GM18873 (cell line): ENCODE results near the gene IBA57.

Experiments used
- ATAC-seq: cut with Tn5 transposase; IDR thresholded peaks from one replicate; pipeline ENCODE4 v1.9.1; 2021; ENCODE audit warnings: mild to moderate bottlenecking, moderate library complexity, moderate number of reproducible peaks; ENCODE audit not compliant: unreplicated experiment, low FRiP score

IBA57 gene

GRCh38 chr1:228144193-228144992 is 21.2 kb upstream of the IBA57 start:
- no peak for ATAC-seq

DNA sequence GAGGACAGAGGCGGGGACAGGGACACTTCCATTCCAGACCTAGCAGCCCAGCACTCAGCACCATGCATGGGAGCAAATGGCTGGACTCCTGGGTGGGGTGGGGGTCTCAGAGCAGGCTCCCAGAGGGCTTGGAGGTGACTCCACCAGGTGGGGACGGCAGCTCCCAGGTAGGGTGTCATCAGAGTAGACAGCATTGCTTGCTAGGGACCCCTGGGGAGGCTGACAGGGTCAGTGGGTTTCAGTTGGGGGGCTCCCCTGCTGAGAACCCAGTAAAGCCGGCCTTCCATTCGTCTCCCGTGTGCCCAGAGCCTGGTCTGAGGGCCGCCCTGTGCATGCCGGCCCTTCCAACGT is 20.6 kb upstream of the IBA57 start:
- no peak for ATAC-seq

DNA sequence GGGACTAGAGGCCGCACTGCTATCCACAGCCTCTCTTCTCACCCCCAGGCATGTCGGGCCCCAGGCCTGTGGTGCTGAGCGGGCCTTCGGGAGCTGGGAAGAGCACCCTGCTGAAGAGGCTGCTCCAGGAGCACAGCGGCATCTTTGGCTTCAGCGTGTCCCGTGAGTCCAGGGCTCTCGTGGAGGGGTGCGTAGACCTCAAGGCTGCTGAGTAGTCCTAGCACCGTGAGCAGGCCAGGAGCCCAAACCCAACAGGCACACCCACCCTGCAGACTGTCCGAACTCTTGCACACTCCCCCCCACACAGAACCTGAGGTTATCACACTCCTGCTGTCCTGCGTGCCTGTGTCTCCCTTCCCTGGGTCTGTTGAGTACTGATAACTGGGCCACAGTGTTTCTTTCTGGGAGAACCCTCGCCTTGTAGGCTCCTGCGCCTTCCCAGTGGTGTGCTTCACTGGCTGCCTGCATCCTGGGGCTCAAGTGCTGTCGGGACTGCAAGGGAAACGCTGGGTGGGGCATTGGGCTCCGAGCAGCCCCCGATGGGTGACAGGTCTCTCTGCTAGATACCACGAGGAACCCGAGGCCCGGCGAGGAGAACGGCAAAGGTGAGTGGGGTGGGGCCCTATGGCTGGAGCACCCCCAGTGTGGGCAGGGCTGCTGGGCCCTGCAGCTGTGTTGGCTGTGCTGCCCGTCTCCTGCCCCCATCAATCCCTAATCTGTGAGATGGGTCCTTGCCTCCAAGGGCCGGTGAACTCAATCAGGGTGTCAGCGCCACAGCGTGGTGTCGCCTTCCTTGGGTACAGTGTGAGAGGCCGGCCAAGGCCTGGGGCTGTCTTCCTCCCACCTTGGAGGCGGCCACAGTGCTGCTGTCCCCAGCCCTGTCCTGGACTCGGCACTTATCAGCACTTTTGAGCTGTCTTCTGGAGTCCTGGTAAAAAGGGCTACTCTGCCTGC is 19.9 kb upstream of the IBA57 start:
- ATAC-seq, result no peak

DNA sequence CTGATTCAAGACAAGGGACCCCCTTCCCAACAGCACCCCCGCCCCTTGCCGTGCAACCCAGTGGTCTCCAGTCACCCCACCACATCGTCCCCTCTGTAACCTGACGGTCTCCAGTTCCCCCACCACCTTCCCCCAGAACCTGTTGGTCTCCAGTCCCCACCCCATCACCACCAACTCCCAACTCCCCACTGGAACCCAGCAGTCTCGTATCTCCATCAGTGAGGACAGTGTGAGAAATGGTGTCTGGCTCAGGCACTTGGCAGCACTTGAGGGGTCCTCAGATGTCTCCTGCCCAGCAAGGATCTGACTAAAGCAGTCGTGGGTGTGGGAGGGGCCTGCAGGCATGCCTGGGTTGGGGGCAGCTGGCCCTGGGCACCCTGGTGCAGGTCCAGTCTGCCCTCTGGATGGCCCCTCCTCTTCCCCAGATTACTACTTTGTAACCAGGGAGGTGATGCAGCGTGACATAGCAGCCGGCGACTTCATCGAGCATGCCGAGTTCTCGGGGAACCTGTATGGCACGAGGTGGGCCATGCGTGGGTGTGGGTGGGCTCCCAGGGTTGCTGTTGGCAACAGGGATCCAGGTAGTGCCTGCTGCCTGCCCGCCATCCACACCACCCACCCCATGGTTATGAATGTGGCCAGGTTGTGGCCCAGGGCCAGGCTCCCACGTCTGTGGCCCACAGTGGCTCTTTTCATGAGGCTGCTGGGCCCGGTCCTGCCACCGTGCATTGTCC is 19.0 kb upstream of the IBA57 start:
- ATAC-seq, result no peak

DNA sequence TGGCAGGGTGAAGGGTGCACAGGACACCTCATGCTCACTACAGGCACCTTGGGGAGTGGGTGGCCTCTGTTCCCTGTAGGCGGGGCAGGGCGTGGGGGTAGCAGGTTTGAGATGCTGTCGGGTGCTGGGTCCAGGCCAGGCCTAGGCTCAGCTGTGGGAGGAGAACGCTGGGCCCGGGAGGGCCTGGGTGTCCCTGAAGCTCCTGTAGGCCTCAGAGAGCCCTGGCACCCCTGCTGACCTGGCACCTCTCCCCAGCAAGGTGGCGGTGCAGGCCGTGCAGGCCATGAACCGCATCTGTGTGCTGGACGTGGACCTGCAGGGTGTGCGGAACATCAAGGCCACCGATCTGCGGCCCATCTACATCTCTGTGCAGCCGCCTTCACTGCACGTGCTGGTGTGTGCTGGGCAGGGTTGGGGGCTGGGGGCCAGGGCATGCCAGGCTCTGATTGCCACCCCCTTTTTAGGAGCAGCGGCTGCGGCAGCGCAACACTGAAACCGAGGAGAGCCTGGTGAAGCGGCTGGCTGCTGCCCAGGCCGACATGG is 18.4 kb upstream of the IBA57 start:
- ATAC-seq, result no peak

DNA sequence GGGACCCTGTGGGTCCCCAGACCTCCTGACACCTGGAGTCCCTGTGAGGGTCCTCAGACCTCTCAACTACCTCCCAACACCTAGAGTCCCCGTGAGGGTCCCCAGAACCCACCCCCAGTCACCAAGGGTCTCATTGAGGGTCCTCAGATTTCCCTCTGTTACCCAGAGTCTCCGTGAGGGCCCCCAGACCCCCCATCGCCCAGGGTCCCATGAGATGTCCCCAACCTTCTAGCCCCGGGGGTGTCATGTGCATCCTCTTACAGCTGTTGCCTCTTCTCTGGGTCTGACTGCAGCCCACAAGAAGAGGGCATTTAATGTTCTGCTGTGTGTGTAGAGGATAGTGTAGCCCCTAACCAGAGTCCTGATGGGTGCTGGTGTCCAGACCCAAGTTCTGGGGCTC is 17.8 kb upstream of the IBA57 start:
- ATAC-seq, result no peak

DNA sequence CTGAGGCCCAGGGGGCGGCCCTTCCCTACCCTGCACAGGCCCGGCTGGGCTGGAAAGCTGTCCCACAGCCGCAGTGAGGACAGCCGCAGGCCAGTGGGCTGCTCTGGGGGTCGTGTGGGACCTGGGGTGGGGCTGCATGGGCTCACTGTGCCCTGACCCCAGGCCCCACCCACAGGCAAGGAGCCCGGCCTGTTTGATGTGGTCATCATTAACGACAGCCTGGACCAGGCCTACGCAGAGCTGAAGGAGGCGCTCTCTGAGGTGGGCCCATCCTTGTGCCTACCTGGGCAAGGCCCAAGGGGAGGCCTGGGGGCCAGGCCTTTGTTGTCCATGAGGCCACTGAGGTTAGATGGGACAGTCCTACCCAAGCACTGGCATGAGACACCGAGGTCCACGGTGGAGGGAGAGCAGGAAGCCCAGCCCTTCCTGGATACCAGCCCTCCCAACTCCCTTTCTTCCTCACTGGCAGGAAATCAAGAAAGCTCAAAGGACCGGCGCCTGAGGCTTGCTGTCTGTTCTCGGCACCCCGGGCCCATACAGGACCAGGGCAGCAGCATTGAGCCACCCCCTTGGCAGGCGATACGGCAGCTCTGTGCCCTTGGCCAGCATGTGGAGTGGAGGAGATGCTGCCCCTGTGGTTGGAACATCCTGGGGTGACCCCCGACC is 17.3 kb upstream of the IBA57 start:
- ATAC-seq, result no peak

- ATAC-seq, result no peak
Observed at GRCh38 chr1:228148935-228149405, 16.6 kb upstream of the IBA57 start.

DNA sequence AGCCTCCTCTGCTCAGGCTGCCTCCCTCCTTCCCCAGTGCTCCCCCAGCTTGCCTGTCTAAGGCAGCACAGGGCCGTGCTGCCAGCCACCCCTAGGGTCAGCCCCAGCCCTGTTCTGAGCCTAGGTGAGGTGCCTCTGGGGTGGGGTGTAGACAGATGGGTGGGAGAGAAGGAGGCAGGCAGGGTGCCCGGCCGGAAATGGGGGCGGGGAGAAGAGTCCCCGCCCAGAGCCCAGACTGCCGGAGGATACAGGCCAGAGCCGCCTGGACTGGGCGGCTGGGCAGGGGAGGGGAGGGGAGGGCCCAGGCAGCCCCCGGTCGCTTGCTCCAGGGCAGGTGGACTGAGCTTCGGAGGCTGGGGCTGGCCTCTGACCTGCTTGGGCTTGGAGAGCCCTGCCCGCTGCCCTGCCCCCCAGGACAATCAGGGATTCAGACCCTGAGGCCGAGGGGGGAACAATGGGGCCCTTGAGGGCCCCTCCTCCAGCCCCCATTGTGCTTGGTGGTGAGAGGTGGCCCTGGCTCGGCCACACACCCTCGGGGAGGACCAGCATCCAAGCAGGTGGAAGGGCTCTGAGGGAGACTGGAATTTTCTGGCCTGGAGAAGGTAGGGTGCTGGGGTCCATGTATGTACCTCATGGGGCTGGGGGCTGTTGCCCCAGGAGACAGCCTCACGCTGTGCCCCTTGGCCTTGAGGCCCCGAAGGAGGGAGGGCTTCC is 16.0 kb upstream of the IBA57 start, which contains the start of gene GJC2:
GJC2 (plus strand) TSS at position 525 of the 714 bp plus-strand sequence. CDS start 7,829 bp downstream, outside the sequence.
- no peak for ATAC-seq

DNA sequence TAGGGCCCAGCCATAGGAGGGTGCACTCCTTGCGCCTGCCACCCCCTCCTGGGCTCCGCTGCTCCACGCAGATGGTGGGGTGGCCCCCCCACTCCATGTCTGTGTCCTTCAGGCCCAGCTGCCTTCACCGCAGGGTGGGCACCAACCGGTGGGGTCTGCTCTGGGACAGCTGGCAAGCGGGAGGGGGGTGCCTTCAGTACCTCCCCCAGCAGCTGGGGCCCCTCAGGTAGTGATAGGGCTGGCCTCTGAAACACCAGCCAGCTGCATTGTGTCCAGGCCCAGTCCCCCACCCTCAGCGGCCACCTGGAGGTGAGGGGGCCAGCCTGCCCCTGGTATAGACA is 15.5 kb upstream of the IBA57 start:
- no peak for ATAC-seq

- no peak for ATAC-seq
Observed at GRCh38 chr1:228150461-228151179, 15.0 kb upstream of the IBA57 start.

DNA sequence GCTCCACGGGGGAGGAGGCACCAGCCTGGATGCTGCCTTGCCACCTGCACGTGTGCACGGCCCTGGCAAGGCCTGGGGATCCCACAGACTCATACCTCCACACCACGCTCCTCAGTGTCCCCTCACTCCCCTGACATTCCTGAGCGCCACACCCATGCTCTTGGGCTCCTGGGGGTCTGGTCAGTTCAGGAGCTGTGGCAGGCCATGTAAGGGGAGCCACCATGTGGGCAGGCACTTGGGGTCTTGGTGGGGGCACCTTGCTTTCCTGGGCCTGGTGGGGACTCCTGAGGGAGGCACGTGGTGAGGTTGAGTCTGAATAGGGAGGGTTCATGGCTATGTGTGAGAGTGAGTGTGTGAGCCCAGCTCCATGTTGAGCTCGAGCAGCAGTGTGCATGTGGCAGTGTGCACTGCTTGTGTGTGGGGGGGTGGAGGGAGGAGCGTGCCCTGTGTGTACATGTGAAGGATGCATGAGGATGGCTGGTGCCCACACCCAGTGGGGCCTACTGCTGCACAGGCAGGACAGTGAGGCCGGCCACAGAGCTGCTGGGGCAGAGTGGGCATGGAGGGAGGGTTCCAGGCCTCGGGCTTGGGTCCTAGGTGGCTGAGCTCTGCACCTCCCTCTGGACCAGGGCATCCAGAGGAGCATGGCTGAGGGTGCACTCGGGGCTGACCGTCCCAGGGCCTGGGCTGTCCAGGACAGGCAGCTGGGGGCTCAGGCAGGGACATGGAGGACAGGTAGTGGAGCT is 14.3 kb upstream of the IBA57 start:
- ATAC-seq, result no peak

DNA sequence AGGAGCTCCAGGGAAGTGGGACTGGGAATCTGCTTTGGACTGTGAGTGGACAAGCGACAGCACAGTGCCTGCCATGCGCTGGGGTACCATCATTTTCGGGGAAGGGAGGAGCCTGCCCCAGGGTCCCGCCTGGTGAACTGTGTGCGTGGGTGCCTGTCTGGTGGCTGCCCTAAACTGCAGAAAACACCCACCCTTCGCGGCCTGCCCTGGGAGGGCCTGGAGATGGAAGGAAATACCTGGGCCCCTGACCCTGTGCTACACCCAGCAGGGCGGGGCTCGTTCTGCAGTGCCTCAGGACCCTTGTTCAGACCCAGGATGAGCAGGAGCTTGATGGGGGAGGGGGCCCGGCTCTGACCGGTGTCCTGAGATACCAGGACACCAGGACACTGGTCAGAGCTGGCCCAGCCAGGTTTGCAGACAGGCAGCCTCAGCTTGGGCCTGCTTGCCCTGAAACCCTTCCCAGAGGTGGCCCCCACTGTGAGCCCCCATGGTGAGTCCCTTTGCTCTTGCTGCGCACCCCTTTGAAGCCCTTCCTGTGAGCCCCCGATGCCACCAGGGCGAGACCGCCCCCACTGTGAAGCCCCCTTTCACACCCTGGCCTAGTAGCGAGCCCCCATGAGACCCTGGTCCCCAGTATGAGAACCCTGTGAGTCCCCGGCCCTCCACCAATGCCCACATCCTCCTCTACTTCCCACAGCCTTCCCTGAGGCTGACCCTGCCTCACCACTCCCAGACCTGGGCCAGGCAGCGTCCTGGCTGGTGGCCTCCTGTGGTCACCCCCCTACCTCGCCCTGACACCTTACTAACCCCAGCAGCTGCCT is 13.3 kb upstream of the IBA57 start:
- ATAC-seq, result no peak

GRCh38 chr1:228152918-228153258 is 12.7 kb upstream of the IBA57 start:
- no peak for ATAC-seq

GRCh38 chr1:228154021-228154669 is 11.5 kb upstream of the IBA57 start:
- ATAC-seq, result no peak

- no peak for ATAC-seq
Observed at GRCh38 chr1:228154670-228155571, 10.7 kb upstream of the IBA57 start.
